ENCODE measurements around the gene ADD3. TPM values are rescaled to one million over a fixed set of nuclear protein-coding genes. Genes with fewer than 3 reads are reported as not detected.

Gene ADD3
- total RNA-seq, 1 experiment from 2014 or later = 59.9 TPM

DNA sequence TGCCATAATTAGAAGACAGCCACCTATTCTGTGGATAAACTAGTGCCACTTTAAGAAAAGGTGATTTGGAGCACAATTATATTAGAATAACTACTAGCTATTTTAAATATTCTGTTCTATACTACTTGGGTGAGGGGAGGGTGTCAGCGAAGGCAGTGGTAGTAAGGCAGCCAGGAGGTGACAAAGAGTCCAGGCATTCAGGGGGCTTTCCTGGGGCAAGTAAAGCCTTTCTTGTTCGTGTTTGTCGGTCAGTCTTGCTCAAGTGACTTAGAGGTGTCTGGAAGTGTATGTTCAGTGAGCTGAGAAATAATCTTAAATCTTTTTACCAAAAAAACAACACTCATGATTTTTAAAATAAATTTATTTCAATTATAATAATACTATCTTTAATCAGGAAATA, 34.4 kb downstream of the ADD3 start:
- H3K4ac ChIP-seq (ENCODE audit: low read depth, low read length) = no peak overlapping the region
- no peak overlapping the region for H2AFZ ChIP-seq (ENCODE audit: low read length)
- no peaks in the 10 kb centered on the region for H3K9me3 ChIP-seq (ENCODE audit: control insufficient read depth, low read depth, low read length)
- H2BK5ac ChIP-seq (ENCODE audit: insufficient read length, low read length) = no peak overlapping the region
- no peak overlapping the region for H4K5ac ChIP-seq (ENCODE audit: insufficient read length, low read depth, low read length)
- no peak overlapping the region for H2BK12ac ChIP-seq (ENCODE audit: insufficient read length, low read depth, low read length)
- no peak overlapping the region for H2AK5ac ChIP-seq (ENCODE audit: insufficient read length, low read length)
- H3K9ac ChIP-seq (ENCODE audit: extremely low read depth, insufficient read length, low read length) = no peak overlapping the region
- H3K23me2 ChIP-seq (ENCODE audit: insufficient read length, low read depth, low read length, poor library complexity, severe bottlenecking) = no peaks in the 10 kb centered on the region
- Mint-ChIP-seq H3K9me3 (peaks cover under 1 to 6% of the 10 kb centered on the region in 2 experiments; a peak in 2 of 5 replicates), H3K4me1 (peaks cover 23 to 24% of the 10 kb centered on the region in 2 experiments), H3K27me3 (ENCODE audit: low read depth) (no peaks in the 10 kb centered on the region), H3K4me3 (no peak overlapping the region), H3K36me3 (ENCODE audit: insufficient read depth in 1 of 3, low read depth in 3 of 3) (peaks cover 6 to 14% (median 6%) of the 10 kb centered on the region in 3 experiments), H3K27ac (no peak overlapping the region)
- WGBS (ENCODE audit: extremely low coverage, insufficient read length, low lambda C conversion rate) = no CpG with 5 or more reads among the region's 3 CpGs
- H3K79me1 ChIP-seq (ENCODE audit: insufficient read depth, low read depth, low read length, poor library complexity, severe bottlenecking) = no peaks in the 10 kb centered on the region
- H4K91ac ChIP-seq (ENCODE audit: insufficient read length, low read depth, low read length) = no peak overlapping the region
- no peak overlapping the region for H3K14ac ChIP-seq (ENCODE audit: insufficient read depth, low read length)
- H2BK15ac ChIP-seq (ENCODE audit: low read depth, low read length) = no peak overlapping the region
- TF ChIP-seq, protein P1, sequence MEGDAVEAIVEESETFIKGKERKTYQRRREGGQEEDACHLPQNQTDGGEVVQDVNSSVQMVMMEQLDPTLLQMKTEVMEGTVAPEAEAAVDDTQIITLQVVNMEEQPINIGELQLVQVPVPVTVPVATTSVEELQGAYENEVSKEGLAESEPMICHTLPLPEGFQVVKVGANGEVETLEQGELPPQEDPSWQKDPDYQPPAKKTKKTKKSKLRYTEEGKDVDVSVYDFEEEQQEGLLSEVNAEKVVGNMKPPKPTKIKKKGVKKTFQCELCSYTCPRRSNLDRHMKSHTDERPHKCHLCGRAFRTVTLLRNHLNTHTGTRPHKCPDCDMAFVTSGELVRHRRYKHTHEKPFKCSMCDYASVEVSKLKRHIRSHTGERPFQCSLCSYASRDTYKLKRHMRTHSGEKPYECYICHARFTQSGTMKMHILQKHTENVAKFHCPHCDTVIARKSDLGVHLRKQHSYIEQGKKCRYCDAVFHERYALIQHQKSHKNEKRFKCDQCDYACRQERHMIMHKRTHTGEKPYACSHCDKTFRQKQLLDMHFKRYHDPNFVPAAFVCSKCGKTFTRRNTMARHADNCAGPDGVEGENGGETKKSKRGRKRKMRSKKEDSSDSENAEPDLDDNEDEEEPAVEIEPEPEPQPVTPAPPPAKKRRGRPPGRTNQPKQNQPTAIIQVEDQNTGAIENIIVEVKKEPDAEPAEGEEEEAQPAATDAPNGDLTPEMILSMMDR (conservative IDR thresholded peaks at IDR 0.05) = no peak
- no peak overlapping the region for H3K18ac ChIP-seq (ENCODE audit: insufficient read length, low read depth, low read length)
- no peak overlapping the region for H3K27ac ChIP-seq (ENCODE audit: insufficient read length, low read depth, low read length)
- no peaks in the 10 kb centered on the region for H4K20me1 ChIP-seq (ENCODE audit: control insufficient read depth, insufficient read depth, insufficient read length)
- no peak overlapping the region for H2BK20ac ChIP-seq (ENCODE audit: low read depth, low read length, poor library complexity, severe bottlenecking)
- peaks cover 5% of the 10 kb centered on the region; the same call in 1 of the 2 replicates for H3K79me2 ChIP-seq (ENCODE audit: insufficient read depth, low read length)
- H3K4me1 ChIP-seq (ENCODE audit: insufficient read depth, low read length) = peaks cover 8% of the 10 kb centered on the region; the same call in 1 of the 2 replicates
- no peak overlapping the region for H4K8ac ChIP-seq (replicated peaks; ENCODE audit: insufficient read length, low read depth, low read length)
- H2BK120ac ChIP-seq (ENCODE audit: low read depth, low read length, poor library complexity, severe bottlenecking) = no peak overlapping the region
- H3K27me3 ChIP-seq (ENCODE audit: insufficient read depth, low read length) = no peaks in the 10 kb centered on the region
- H3K56ac ChIP-seq (ENCODE audit: insufficient read length, low read depth, low read length) = no peak overlapping the region
- no peak overlapping the region for H3K4me2 ChIP-seq (ENCODE audit: insufficient read depth, insufficient read length, low read length)
- DNase-seq = no peak
- no peak overlapping the region for H3T11ph ChIP-seq (ENCODE audit: low read length)
- H3K23ac ChIP-seq (ENCODE audit: insufficient read length, low read depth, low read length) = no peak overlapping the region

Measured in H9 (cell line).